Esophagus squamous epithelium (tissue), 5 donors: ENCODE data around the gene MT1HL1. TPM values are rescaled to one million over a fixed set of nuclear protein-coding genes. Genes with fewer than 3 reads are reported as not detected.
"Not testable (repeated sequence)": the region's sequence is repeated elsewhere in the genome, so short reads cannot be mapped to it uniquely, and the experiment has no call there.

ENCODE experiments used
- DNase-seq: peaks from one replicate; lab custom pipeline; 2025; lab: John Stamatoyannopoulos, UW
- H3K27ac ChIP-seq, 4 donors: fragments of 200-600 bp; sonication (generic); one replicate each; pipeline ENCODE4 v1.5.1; 2016 to 2019; ENCODE audit warnings: mild to moderate bottlenecking in 1 of 4
- H3K27me3 ChIP-seq, 4 donors: fragments of 200-600 bp; sonication (generic); 1 replicate in 3 of 4; 2 replicates in 1 of 4; pipeline versions ENCODE4 v1.5.1 to v1.6.0; 2017 to 2021; ENCODE audit warnings: antibody characterized with exemption in 1 of 4
- H3K36me3 ChIP-seq, 3 donors: fragments of 200-600 bp; sonication (generic); one replicate each; pipeline ENCODE4 v1.5.1; 2016 to 2019
- H3K4me1 ChIP-seq, 3 donors: fragments of 200-600 bp; sonication (generic); one replicate each; pipeline ENCODE4 v1.5.1; 2017 to 2019
- H3K4me3 ChIP-seq, 4 donors: fragments of 200-600 bp; sonication (generic); 1 replicate in 3 of 4; 2 replicates in 1 of 4; pipeline ENCODE4 v1.5.1; 2016 to 2019; ENCODE audit warnings: mild to moderate bottlenecking in 2 of 4, moderate library complexity in 1 of 4
- H3K9me3 ChIP-seq, 3 donors: fragments of 200-600 bp; sonication (generic); one replicate each; pipeline ENCODE4 v1.5.1; 2016 to 2019
- CTCF ChIP-seq, 6 experiments: fragments of 450-650 bp in 4 of 6; fragments of 200-600 bp in 2 of 6; sonication (generic) in 2 of 6; IDR thresholded peaks; one replicate each; pipeline ENCODE4 v1.5.1; 2016 to 2019; ENCODE audit warnings: antibody characterized with exemption in 6 of 6, mild to moderate bottlenecking in 4 of 6, moderate library complexity in 4 of 6
- POLR2A ChIP-seq, 4 donors: fragments of 450-650 bp; IDR thresholded peaks; one replicate each; pipeline ENCODE4 v1.6.1; 2017; ENCODE audit warnings: antibody characterized with exemption in 4 of 4, mild to moderate bottlenecking in 4 of 4, moderate library complexity in 3 of 4
- WGBS, 2 donors: methylation state at CpG; one replicate each; pipeline ENCODE4 v1.1.5; 2018; 5-methylcytosine and 5-hydroxymethylcytosine counted together
- intact Hi-C: fragments of 100-400 bp; cut with DNase I; formaldehyde crosslinking; loops from one replicate; pipeline ENCODE4 v1.15.0; 2022
- total RNA-seq, 4 donors: library from RNA; depleted of rRNA; stranded (reverse); fragments of >200 nt; gene quantifications; one replicate each; pipeline ENCODE4 v1.1.0, GENCODE V29; 2016
- donor health status: DM: yes; HTN: yes; CAD: no.

Gene MT1HL1
- total RNA-seq, 4 donors from 2014 or later: not detected

- Histone ChIP-seq H3K36me3 (no peaks in the 10 kb centered on the region), H3K4me3 (no peak overlapping the region), H3K27ac (no peak overlapping the region), H3K9me3 (no peaks in the 10 kb centered on the region), H3K4me1 (no peaks in the 10 kb centered on the region), H3K27me3 (no peaks in the 10 kb centered on the region)
- TF ChIP-seq POLR2A (IDR thresholded peaks at IDR 0.05): no peak
- no peak for TF ChIP-seq CTCF (IDR thresholded peaks at IDR 0.05)
- no peak for DNase-seq
- 83 to 84% methylated on average over 6 of the region's 6 CpGs for WGBS, 2 donors
- intact Hi-C loops: no loop called here
These were observed 28.8 kb downstream of the MT1HL1 start for GRCh38 chr1:236975461-236975860.

- WGBS, 2 donors: 84 to 86% methylated on average over 5 of the region's 5 CpGs
- H3K27me3 ChIP-seq, H3K4me1 ChIP-seq, intact Hi-C loops, H3K27ac ChIP-seq, DNase-seq, H3K36me3 ChIP-seq, H3K9me3 ChIP-seq, H3K4me3 ChIP-seq: not testable (repeated sequence)
These were observed 30.2 kb downstream of the MT1HL1 start for GRCh38 chr1:236974025-236974424.

DNA sequence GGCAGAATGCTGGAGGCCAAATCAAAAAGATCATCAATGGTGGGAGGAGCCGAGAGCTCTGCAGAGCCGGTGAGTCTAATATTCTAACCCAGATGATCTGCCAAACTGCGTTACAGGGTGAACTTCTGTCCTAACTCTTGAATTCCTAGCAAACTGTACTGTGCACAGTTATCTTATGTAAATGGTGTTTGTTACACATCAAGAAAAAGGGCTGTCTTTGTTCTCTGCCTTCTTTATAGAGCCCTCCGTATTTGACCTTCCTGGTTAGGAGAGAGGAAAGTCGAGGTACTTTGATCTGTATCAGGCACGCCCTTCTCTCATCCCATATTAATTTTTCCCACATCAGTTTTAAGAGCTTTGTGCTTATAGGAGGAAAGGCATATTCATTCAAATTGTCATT lies 37.6 kb downstream of the MT1HL1 start:
- Histone ChIP-seq H3K27me3 (no peaks in the 10 kb centered on the region), H3K4me1 (no peaks in the 10 kb centered on the region), H3K4me3 (no peak overlapping the region), H3K27ac (no peak overlapping the region), H3K36me3 (no peaks in the 10 kb centered on the region), H3K9me3 (no peaks in the 10 kb centered on the region)
- 75 to 86% methylated on average over 6 of the region's 6 CpGs for WGBS, 2 donors
- no peak for TF ChIP-seq CTCF (IDR thresholded peaks at IDR 0.05)
- TF ChIP-seq POLR2A (IDR thresholded peaks at IDR 0.05): no peak
- intact Hi-C loops: no loop called here
- DNase-seq: no peak

- Histone ChIP-seq H3K4me1 (no peaks in the 10 kb centered on the region), H3K9me3 (no peaks in the 10 kb centered on the region), H3K4me3 (no peak overlapping the region), H3K36me3 (no peaks in the 10 kb centered on the region), H3K27ac (no peak overlapping the region), H3K27me3 (no peaks in the 10 kb centered on the region)
- intact Hi-C loops: no loop called here
- TF ChIP-seq CTCF (IDR thresholded peaks at IDR 0.05) (no peak), POLR2A (IDR thresholded peaks at IDR 0.05) (no peak)
- 55 to 63% methylated on average over 2 of the region's 2 CpGs for WGBS, 2 donors
- no peak for DNase-seq
These were observed 40.3 kb downstream of the MT1HL1 start for GRCh38 chr1:236963920-236964319.

GRCh38 chr1:236959112-236959511 lies 45.1 kb downstream of the MT1HL1 start:
- H3K4me1 ChIP-seq: no peaks in the 10 kb centered on the region
- DNase-seq: no peak
- 100% methylated on average over 2 of the region's 2 CpGs for WGBS, 2 donors
- no peaks in the 10 kb centered on the region for H3K27me3 ChIP-seq
- no peaks in the 10 kb centered on the region for H3K9me3 ChIP-seq
- H3K27ac ChIP-seq: no peak overlapping the region
- H3K4me3 ChIP-seq: no peak overlapping the region
- TF ChIP-seq POLR2A (IDR thresholded peaks at IDR 0.05) (no peak), CTCF (IDR thresholded peaks at IDR 0.05) (no peak)
- intact Hi-C loops: no loop called here
- H3K36me3 ChIP-seq: no peaks in the 10 kb centered on the region

GRCh38 chr1:236957235-236957634 lies 47.0 kb downstream of the MT1HL1 start:
- Histone ChIP-seq H3K36me3 (no peaks in the 10 kb centered on the region), H3K9me3 (no peaks in the 10 kb centered on the region), H3K27me3 (no peaks in the 10 kb centered on the region), H3K4me1 (no peaks in the 10 kb centered on the region), H3K4me3 (no peak overlapping the region), H3K27ac (no peak overlapping the region)
- TF ChIP-seq POLR2A (IDR thresholded peaks at IDR 0.05): no peak
- no peak for TF ChIP-seq CTCF (IDR thresholded peaks at IDR 0.05)
- intact Hi-C loops: no loop called here
- 67 to 82% methylated on average over 5 of the region's 5 CpGs for WGBS, 2 donors
- DNase-seq: no peak
